Heart right ventricle (tissue), 16 donors: ENCODE data around the gene DHRS1. TPM values are rescaled to one million over a fixed set of nuclear protein-coding genes. Genes with fewer than 3 reads are reported as not detected.

Experiments used
- ATAC-seq, 8 donors: fragments of 200-7000 bp; cut with Tn5 transposase; one replicate each; pipeline ENCODE4 v1.9.1; 2020; ENCODE audit warnings: mild to moderate bottlenecking in 8 of 8, moderate library complexity in 8 of 8, moderate number of reproducible peaks in 1 of 8
- DNase-seq, 2 donors: peaks; one replicate each; pipeline ENCODE4 v3.0.0-alpha.2; 2020
- H3K27ac ChIP-seq, 10 donors: fragments of 200-600 bp; sonication (generic) in 2 of 10; one replicate each; pipeline versions ENCODE4 v1.5.0 to v1.8.0; 2020 to 2022; ENCODE audit warnings: mild to moderate bottlenecking in 3 of 10
- H3K27me3 ChIP-seq, 7 donors: fragments of 200-600 bp; one replicate each; pipeline ENCODE4 v1.8.0; 2021 to 2022; ENCODE audit warnings: mild to moderate bottlenecking in 2 of 7
- H3K36me3 ChIP-seq, 9 donors: fragments of 200-600 bp; sonication (generic) in 1 of 9; one replicate each; pipeline versions ENCODE4 v1.5.0 to v1.8.0; 2020 to 2022; ENCODE audit warnings: mild to moderate bottlenecking in 2 of 9
- H3K4me1 ChIP-seq, 9 donors: fragments of 200-600 bp; sonication (generic) in 1 of 9; one replicate each; pipeline versions ENCODE4 v1.5.0 to v1.8.0; 2020 to 2022; ENCODE audit warnings: mild to moderate bottlenecking in 4 of 9
- H3K4me3 ChIP-seq, 10 donors: fragments of 200-600 bp; sonication (generic) in 2 of 10; one replicate each; pipeline versions ENCODE4 v1.5.0 to v1.8.0; 2020 to 2022; ENCODE audit warnings: mild to moderate bottlenecking in 7 of 10, moderate library complexity in 2 of 10
- H3K9me3 ChIP-seq, 11 donors: fragments of 200-600 bp in 10 of 11; sonication (generic) in 2 of 11; one replicate each; pipeline versions ENCODE4 v1.5.0 to v1.8.0; 2013 to 2022; ENCODE audit warnings: mild to moderate bottlenecking in 2 of 11, control low read depth in 1 of 11, moderate library complexity in 1 of 11
- CTCF ChIP-seq, 9 donors: fragments of 200-600 bp; sonication (generic) in 2 of 9; IDR thresholded peaks; one replicate each; pipeline versions ENCODE4 v1.5.0 to v1.8.0; 2021 to 2022; ENCODE audit warnings: antibody characterized with exemption in 9 of 9, mild to moderate bottlenecking in 5 of 9, moderate library complexity in 1 of 9
- WGBS, 2 donors: extraction: QIAGEN DNeasy Blood & Tissue Kit; methylation state at CpG; one replicate each; pipeline ENCODE4 v1.1.7; 2013; ENCODE audit warnings: inconsistent platforms in 1 of 2; 5-methylcytosine and 5-hydroxymethylcytosine counted together
- intact Hi-C, 10 donors: fragments of 100-400 bp; cut with DNase I; formaldehyde crosslinking; loops; one replicate each; pipeline versions ENCODE4 v1.11.1 to v1.14.2; 2022
- polyA plus RNA-seq, 2 donors: library from polyadenylated mRNA; stranded (reverse); fragments of 200-250 nt; gene quantifications; one replicate each; pipeline ENCODE4 v1.2.3, GENCODE V29; 2013
- total RNA-seq, 10 donors: library from RNA; stranded (reverse); fragmentation: NEBNext Ultra II Directional in 3 of 10; extraction: Animal tissue kit (Norgen Biotek cat#: 25700) in 3 of 10; gene quantifications; one replicate each; pipeline versions ENCODE4 v1.2.1 to v1.2.4, GENCODE V29; 2021 to 2023
- donor health status: Arrhythmogenic right ventricular cardiomyopathy.
- donor health status: ischemic (EF 13 %, LVEDD 7.1; RV severe dilation, severe dysfunction).
- donor health status: healthy with polysubstance abuse.
- donor health status: DM: no; HTN: yes; CAD: no.
- donor health status: DM: no; HTN: no; CAD: no.
- donor health status: ischemic (EF 25% LVEDD 6.9; RV normal size, moderate dysfunction).
- donor health status: ischemic (EF 25% LVEDD 5.7; RV mildly dilated, moderate dysfunction).
- donor health status: healthy.
- donor health status: DM: yes; HTN: yes; CAD: no.
- donor health status: Ischemic cardiomyopathy.
- donor health status: ischemic (EF 35%, LVEDD 5.7; RV mildly dilated, moderate dysfunction).
- donor health status: nonischemic (EF 11% LVEDD 7.7; RV severe dilation, severe dysfunction).
- donor health status: DM: yes; HTN: yes; CAD: no.
- donor health status: PGD.
- donor health status: ischemic (EF 29% LVEDD 5.4; RV normal size, mild dysfunction).
- donor health status: nonischemic (EF 23%, LVEDD 6.1; RV moderate dilation, normal function).

Gene DHRS1
- total and polyA plus RNA-seq, 12 donors, result 6.9 to 11.6 (median 9.0) TPM

- Histone ChIP-seq H3K4me1 (peaks cover 0 to 51% (median 15%) of the 10 kb centered on the region in 9 donors), H3K36me3 (no peaks in the 10 kb centered on the region), H3K4me3 (no peak overlapping the region), H3K27ac (peak overlapping the region in 1 of 10 donors; percentile 72), H3K9me3 (no peaks in the 10 kb centered on the region), H3K27me3 (no peaks in the 10 kb centered on the region)
- 86 to 87% methylated on average over 3 of the region's 3 CpGs for WGBS, 2 donors
- intact Hi-C loops, result no loop called here
- DNase-seq (no peak), ATAC-seq (no peak)
- no peak for TF ChIP-seq CTCF (IDR thresholded peaks at IDR 0.05)
Observed at GRCh38 chr14:24282736-24283135, 16.8 kb downstream of the DHRS1 start.

GRCh38 chr14:24281636-24282035, 17.9 kb downstream of the DHRS1 start:
- intact Hi-C loops, result no loop called here
- no peak overlapping the region for H3K4me3 ChIP-seq
- ATAC-seq, result no peak
- peaks cover 0 to 62% (median 15%) of the 10 kb centered on the region in 9 donors for H3K4me1 ChIP-seq
- TF ChIP-seq CTCF (IDR thresholded peaks at IDR 0.05), result no peak
- H3K27me3 ChIP-seq, result no peaks in the 10 kb centered on the region
- H3K36me3 ChIP-seq, result no peaks in the 10 kb centered on the region
- H3K27ac ChIP-seq, result peak overlapping the region in 1 of 10 donors; percentile 72
- 93 to 95% methylated on average over 7 of the region's 7 CpGs for WGBS, 2 donors
- DNase-seq, result no peak
- H3K9me3 ChIP-seq, result no peaks in the 10 kb centered on the region

- intact Hi-C loops, result no loop called here
- TF ChIP-seq CTCF (IDR thresholded peaks at IDR 0.05), result no peak
- Histone ChIP-seq H3K27me3 (no peaks in the 10 kb centered on the region), H3K4me1 (peaks cover 0 to 69% (median 15%) of the 10 kb centered on the region in 9 donors), H3K4me3 (no peak overlapping the region), H3K9me3 (no peaks in the 10 kb centered on the region), H3K36me3 (no peaks in the 10 kb centered on the region), H3K27ac (peak overlapping the region in 6 of 10 donors; percentile 10 to 72 (median 30))
- peak in 5 of 8 donors; percentile 27 to 60 (median 42) for ATAC-seq
- WGBS, 2 donors, result 65 to 74% methylated on average over 6 of the region's 6 CpGs
- no peak for DNase-seq
Observed at GRCh38 chr14:24280797-24281460, 18.7 kb downstream of the DHRS1 start.

- Histone ChIP-seq H3K4me1 (peaks cover 0 to 83% (median 15%) of the 10 kb centered on the region in 9 donors), H3K36me3 (no peaks in the 10 kb centered on the region), H3K4me3 (no peak overlapping the region), H3K9me3 (no peaks in the 10 kb centered on the region), H3K27me3 (no peaks in the 10 kb centered on the region), H3K27ac (peak overlapping the region in 8 of 10 donors; percentile 4 to 77 (median 64))
- TF ChIP-seq CTCF (IDR thresholded peaks at IDR 0.05), result peak in 8 of 9 donors; percentile 10 to 64 (median 48)
- ATAC-seq (peak; percentile 55 to 90 (median 82)), DNase-seq (peak; percentile 40 to 68)
- 60 to 67% methylated on average over 11 of the region's 11 CpGs for WGBS, 2 donors
- intact Hi-C loops, result no loop called here
Observed at GRCh38 chr14:24279301-24280186, 20.0 kb downstream of the DHRS1 start.
